ENCODE data around the gene EPSTI1.

DNA sequence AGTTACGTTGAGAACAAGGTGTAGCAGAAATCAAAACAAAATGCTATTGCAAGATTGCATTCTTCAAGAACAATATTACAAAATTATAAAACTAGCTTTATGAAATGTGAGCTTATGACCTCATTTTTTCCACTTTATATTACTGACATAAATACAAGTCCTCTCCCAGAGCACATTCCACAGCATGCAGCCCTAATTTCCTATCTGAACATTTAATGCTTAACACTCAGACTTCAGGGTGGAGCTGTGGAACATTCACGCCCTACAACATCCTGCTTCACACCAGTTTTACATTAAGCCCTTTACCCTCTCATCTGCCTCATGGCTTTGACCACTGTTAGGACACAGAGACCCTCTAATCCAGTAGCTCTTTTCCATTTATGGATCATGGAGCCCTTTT lies 65.5 kb downstream of the EPSTI1 start:
- TF ChIP-seq CTCF (IDR thresholded peaks at IDR 0.05) (no peak), POLR2A (IDR thresholded peaks at IDR 0.05) (no peak)
